Measurements from ENCODE around the gene SLC41A1. TPM values are rescaled to one million over a fixed set of nuclear protein-coding genes. Genes with fewer than 3 reads are reported as not detected.

SLC41A1 gene
- total RNA-seq, 1 experiment from 2014 or later = 31.9 TPM

- Mint-ChIP-seq H3K27ac (ENCODE audit: unreplicated experiment) (no peak overlapping the region), H3K36me3 (ENCODE audit: insufficient read depth, unreplicated experiment) (peaks cover 16% of the 10 kb centered on the region), H3K4me1 (ENCODE audit: low read depth, unreplicated experiment) (no peaks in the 10 kb centered on the region), H3K9me3 (ENCODE audit: low read depth, unreplicated experiment) (no peaks in the 10 kb centered on the region), H3K4me3 (ENCODE audit: low read depth, unreplicated experiment) (no peak overlapping the region), H3K27me3 (ENCODE audit: unreplicated experiment) (peaks cover 29% of the 10 kb centered on the region)
- no peak for TF ChIP-seq CTCF (IDR thresholded peaks at IDR 0.05; ENCODE audit: unreplicated experiment)
- DNase-seq = no peak
- no TSS peak for BruUV-seq (replicated peaks)
- CTCF ChIA-PET = interaction anchor here (0.7 kb wide), 1 partner anchor 163 kb away, joined by 3 read pairs; no protein-coding TSS in a partner anchor
- intact Hi-C loops (cut with micrococcal nuclease; ENCODE audit: unreplicated experiment) = no loop called here
Observed at GRCh38 chr1:205754857-205755256, 58.1 kb downstream of the SLC41A1 start.

- BruUV-seq (replicated peaks) = no TSS peak
- H3K27ac Mint-ChIP-seq (ENCODE audit: unreplicated experiment) = no peak overlapping the region
- H3K36me3 Mint-ChIP-seq (ENCODE audit: insufficient read depth, unreplicated experiment) = peaks cover 52% of the 10 kb centered on the region
- peaks cover 12% of the 10 kb centered on the region for H3K4me1 Mint-ChIP-seq (ENCODE audit: low read depth, unreplicated experiment)
- DNase-seq = no peak
- H3K27me3 Mint-ChIP-seq (ENCODE audit: unreplicated experiment) = peaks cover 22% of the 10 kb centered on the region
- TF ChIP-seq CTCF (IDR thresholded peaks at IDR 0.05; ENCODE audit: unreplicated experiment) = no peak
- H3K4me3 Mint-ChIP-seq (ENCODE audit: low read depth, unreplicated experiment) = peak overlapping the region; percentile 84
- intact Hi-C loops (cut with micrococcal nuclease; ENCODE audit: unreplicated experiment) = no loop called here
- CTCF ChIA-PET = no interaction called here
- no peaks in the 10 kb centered on the region for H3K9me3 Mint-ChIP-seq (ENCODE audit: low read depth, unreplicated experiment)
Observed at GRCh38 chr1:205751036-205751651, 61.9 kb downstream of the SLC41A1 start.

- CTCF ChIA-PET = interaction anchor here (1.2 kb wide), 1 partner anchor 25 kb away, joined by 5 read pairs; the partner anchor contains the start of gene RAB29
- Mint-ChIP-seq H3K4me3 (ENCODE audit: low read depth, unreplicated experiment) (peak within 1 kb of the TSS; percentile 84), H3K27me3 (ENCODE audit: unreplicated experiment) (peaks cover 15% of the 10 kb centered on the region), H3K4me1 (ENCODE audit: low read depth, unreplicated experiment) (peaks cover 14% of the 10 kb centered on the region), H3K27ac (ENCODE audit: unreplicated experiment) (peak within 1 kb of the TSS; percentile 98), H3K36me3 (ENCODE audit: insufficient read depth, unreplicated experiment) (peaks cover 56% of the 10 kb centered on the region), H3K9me3 (ENCODE audit: low read depth, unreplicated experiment) (no peaks in the 10 kb centered on the region)
- peak; percentile 99 for DNase-seq
- no peak for TF ChIP-seq CTCF (IDR thresholded peaks at IDR 0.05; ENCODE audit: unreplicated experiment)
- TSS peak; percentile 84 for BruUV-seq (replicated peaks)
- intact Hi-C loops (cut with micrococcal nuclease; ENCODE audit: unreplicated experiment) = no loop called here
Observed at GRCh38 chr1:205750138-205751035, 62.6 kb downstream of the SLC41A1 start, which contains the start of gene NUCKS1. TSS of gene NUCKS1 (minus strand) at chr1:205750182. CDS start at chr1:205749973, 209 bp downstream.

- CTCF ChIA-PET = interaction anchor here (0.7 to 1.2 kb wide), 4 partner anchors 26 to 911 kb away, joined by 3 to 5 read pairs (median 4); partner anchors contain the start of gene RAB29
- intact Hi-C loops (cut with micrococcal nuclease; ENCODE audit: unreplicated experiment) = no loop called here
- TF ChIP-seq CTCF (IDR thresholded peaks at IDR 0.05; ENCODE audit: unreplicated experiment) = no peak
- Mint-ChIP-seq H3K4me3 (ENCODE audit: low read depth, unreplicated experiment) (peak overlapping the region; percentile 84), H3K4me1 (ENCODE audit: low read depth, unreplicated experiment) (peaks cover 14% of the 10 kb centered on the region), H3K36me3 (ENCODE audit: insufficient read depth, unreplicated experiment) (peaks cover 56% of the 10 kb centered on the region), H3K9me3 (ENCODE audit: low read depth, unreplicated experiment) (no peaks in the 10 kb centered on the region), H3K27ac (ENCODE audit: unreplicated experiment) (peak overlapping the region; percentile 98), H3K27me3 (ENCODE audit: unreplicated experiment) (peaks cover 10% of the 10 kb centered on the region)
- BruUV-seq (replicated peaks) = no TSS peak
- peak; percentile 99 for DNase-seq
Observed at GRCh38 chr1:205749234-205750137, 63.5 kb downstream of the SLC41A1 start.
